Trophoblast cell (in vitro differentiated cells and primary cell): Measurements from ENCODE around the gene DIS3L2.

Source experiments
- DNase-seq, 2 donors: peaks; one replicate each; pipeline ENCODE4 v3.0.0-alpha.2; 2016
- H2AFZ ChIP-seq: 2 replicates; pipeline ENCODE4 v1.6.1; 2013; ENCODE audit warnings: low read length, moderate library complexity, mild to moderate bottlenecking; ENCODE audit not compliant: insufficient read depth, poor library complexity
- H2AK5ac ChIP-seq: 2 replicates; pipeline ENCODE4 v1.6.1; 2013; ENCODE audit warnings: mild to moderate bottlenecking, low read length
- H2BK120ac ChIP-seq: 2 replicates; pipeline ENCODE4 v1.6.1; 2013; ENCODE audit warnings: low read length, mild to moderate bottlenecking, moderate library complexity; ENCODE audit not compliant: insufficient read depth, poor library complexity
- H2BK12ac ChIP-seq: 2 replicates; pipeline ENCODE4 v1.6.1; 2013; ENCODE audit warnings: mild to moderate bottlenecking, low read length, moderate library complexity
- H2BK5ac ChIP-seq: 2 replicates; pipeline ENCODE4 v1.6.1; 2013; ENCODE audit warnings: low read length, low read depth, moderate library complexity, mild to moderate bottlenecking; ENCODE audit not compliant: poor library complexity
- H3K14ac ChIP-seq: 2 replicates; pipeline ENCODE4 v1.6.1; 2013; ENCODE audit warnings: mild to moderate bottlenecking, low read length
- H3K18ac ChIP-seq: 2 replicates; pipeline ENCODE4 v1.6.1; 2013; ENCODE audit warnings: mild to moderate bottlenecking, low read length
- H3K23ac ChIP-seq: 2 replicates; pipeline ENCODE4 v1.6.1; 2013; ENCODE audit warnings: low read length
- H3K27ac ChIP-seq: 2 replicates; pipeline ENCODE4 v1.5.1; 2013; ENCODE audit warnings: low read depth, mild to moderate bottlenecking, inconsistent platforms, low read length, moderate library complexity
- H3K27me3 ChIP-seq: 2 replicates; pipeline ENCODE4 v1.6.1; 2013; ENCODE audit warnings: inconsistent platforms, mild to moderate bottlenecking, low read length, moderate library complexity; ENCODE audit not compliant: insufficient read depth
- H3K36me3 ChIP-seq, 2 experiments: 1 replicate in 1 of 2; 2 replicates in 1 of 2; pipeline ENCODE4 v1.6.1; 2013; ENCODE audit warnings: low read length in 2 of 2, mild to moderate bottlenecking in 2 of 2, moderate library complexity in 1 of 2; ENCODE audit not compliant: insufficient read depth in 2 of 2, control insufficient read depth in 1 of 2
- H3K4ac ChIP-seq: 2 replicates; pipeline ENCODE4 v1.6.1; 2013; ENCODE audit warnings: low read depth, mild to moderate bottlenecking, low read length, moderate library complexity
- H3K4me1 ChIP-seq, 2 experiments: 1 replicate in 1 of 2; 2 replicates in 1 of 2; pipeline ENCODE4 v1.6.1; 2013; ENCODE audit warnings: low read length in 2 of 2, mild to moderate bottlenecking in 2 of 2, moderate library complexity in 1 of 2; ENCODE audit not compliant: insufficient read depth in 2 of 2, control insufficient read depth in 1 of 2
- H3K4me2 ChIP-seq: 2 replicates; pipeline ENCODE4 v1.6.1; 2013; ENCODE audit warnings: inconsistent platforms, mild to moderate bottlenecking, low read length, moderate library complexity
- H3K4me3 ChIP-seq: 2 replicates; pipeline ENCODE4 v1.5.1; 2013; ENCODE audit warnings: mild to moderate bottlenecking, low read depth, low read length, inconsistent platforms
- H3K79me1 ChIP-seq: one replicate; pipeline ENCODE4 v1.6.1; 2013; ENCODE audit warnings: low read length
- H3K79me2 ChIP-seq: 2 replicates; pipeline ENCODE4 v1.6.1; 2013; ENCODE audit warnings: low read length, mild to moderate bottlenecking; ENCODE audit not compliant: control insufficient read depth, insufficient read depth, poor library complexity
- H3K9ac ChIP-seq: 2 replicates; pipeline ENCODE4 v1.6.1; 2013; ENCODE audit warnings: mild to moderate bottlenecking, low read length
- H3K9me3 ChIP-seq: 2 replicates; pipeline ENCODE4 v1.6.1; 2013; ENCODE audit warnings: low read depth, mild to moderate bottlenecking, control low read depth, inconsistent platforms, low read length; ENCODE audit not compliant: insufficient read depth
- H4K12ac ChIP-seq: 2 replicates; pipeline ENCODE4 v1.6.1; 2013; ENCODE audit warnings: low read depth, mild to moderate bottlenecking, low read length, moderate library complexity
- H4K8ac ChIP-seq: 2 replicates; pipeline ENCODE4 v1.6.1; 2013; ENCODE audit warnings: low read depth, mild to moderate bottlenecking, low read length, moderate library complexity
- H4K91ac ChIP-seq: one replicate; pipeline ENCODE4 v1.6.1; 2013; ENCODE audit warnings: low read depth, mild to moderate bottlenecking, low read length, moderate library complexity
- WGBS: extraction: QIAGEN DNeasy Blood & Tissue Kit; methylation state at CpG from one replicate; pipeline ENCODE4 v1.1.7; 2013; ENCODE audit warnings: missing lambda C conversion rate; ENCODE audit not compliant: insufficient read length, insufficient coverage; ENCODE audit errors: extremely low coverage; 5-methylcytosine and 5-hydroxymethylcytosine counted together

DIS3L2 gene

DNA sequence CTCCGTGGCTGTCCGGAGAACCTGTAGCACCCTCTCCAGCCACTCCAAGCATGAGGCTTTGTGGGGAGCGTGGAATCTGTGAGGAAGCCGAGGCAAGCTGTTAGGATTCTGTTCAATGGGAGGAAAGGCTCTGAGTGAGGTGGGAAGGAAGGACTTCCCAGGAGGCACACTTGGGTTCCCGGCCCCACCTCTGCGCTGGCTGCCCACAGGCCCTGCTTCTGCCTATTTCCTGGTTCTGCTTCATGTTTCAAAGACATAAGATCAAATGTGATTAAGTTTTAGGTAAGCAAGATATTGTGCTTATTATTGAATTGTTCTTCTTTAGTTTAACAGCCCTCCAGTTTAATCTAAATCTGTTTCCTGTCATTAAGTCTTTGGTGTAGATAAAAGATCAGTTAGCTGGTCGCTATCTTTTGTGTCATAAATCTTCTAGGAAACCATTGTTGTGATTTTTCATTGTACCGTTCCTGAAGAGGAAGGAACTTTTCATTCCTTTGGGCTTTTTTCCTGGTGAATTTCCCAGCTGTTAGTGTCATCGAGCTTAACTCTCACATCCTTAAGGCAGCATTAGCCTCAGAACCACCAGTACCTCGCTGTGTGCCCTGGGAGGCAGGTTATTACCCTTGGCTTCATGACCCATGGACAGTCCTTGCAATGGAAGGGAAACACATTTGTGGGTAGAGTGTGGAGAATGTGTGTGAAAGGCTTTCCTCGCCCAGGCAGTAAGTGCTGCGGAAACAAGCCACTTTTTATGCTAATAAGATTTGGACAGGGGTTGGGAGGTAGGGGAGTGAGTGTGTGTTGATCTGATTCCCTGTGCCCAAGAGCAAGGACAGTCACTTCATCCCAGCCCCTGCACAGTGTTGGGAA is 355.2 kb downstream of the DIS3L2 start:
- H3K23ac ChIP-seq, result no peak overlapping the region
- H2BK120ac ChIP-seq, result no peak overlapping the region
- H4K12ac ChIP-seq, result no peak overlapping the region
- H2AFZ ChIP-seq, result no peak overlapping the region
- H3K9ac ChIP-seq, result no peak overlapping the region
- no CpG with 5 or more reads among the region's 12 CpGs for WGBS
- no peaks in the 10 kb centered on the region for H3K27me3 ChIP-seq
- peaks cover 5% of the 10 kb centered on the region for H3K9me3 ChIP-seq
- no peak overlapping the region for H2BK12ac ChIP-seq
- no peak overlapping the region for H2AK5ac ChIP-seq
- no peak overlapping the region for H2BK5ac ChIP-seq
- H3K27ac ChIP-seq, result no peak overlapping the region
- no peak overlapping the region for H3K4me2 ChIP-seq
- H3K79me2 ChIP-seq, result no peaks in the 10 kb centered on the region
- H3K4me3 ChIP-seq, result no peak overlapping the region
- DNase-seq, result no peak
- no peak overlapping the region for H4K8ac ChIP-seq
- H3K18ac ChIP-seq, result no peak overlapping the region
- no peak overlapping the region for H4K91ac ChIP-seq
- H3K36me3 ChIP-seq, result no peaks in the 10 kb centered on the region
- H3K14ac ChIP-seq, result no peak overlapping the region
- peaks cover 2% of the 10 kb centered on the region for H3K79me1 ChIP-seq
- H3K4ac ChIP-seq, result no peak overlapping the region
- no peaks in the 10 kb centered on the region for H3K4me1 ChIP-seq

DNA sequence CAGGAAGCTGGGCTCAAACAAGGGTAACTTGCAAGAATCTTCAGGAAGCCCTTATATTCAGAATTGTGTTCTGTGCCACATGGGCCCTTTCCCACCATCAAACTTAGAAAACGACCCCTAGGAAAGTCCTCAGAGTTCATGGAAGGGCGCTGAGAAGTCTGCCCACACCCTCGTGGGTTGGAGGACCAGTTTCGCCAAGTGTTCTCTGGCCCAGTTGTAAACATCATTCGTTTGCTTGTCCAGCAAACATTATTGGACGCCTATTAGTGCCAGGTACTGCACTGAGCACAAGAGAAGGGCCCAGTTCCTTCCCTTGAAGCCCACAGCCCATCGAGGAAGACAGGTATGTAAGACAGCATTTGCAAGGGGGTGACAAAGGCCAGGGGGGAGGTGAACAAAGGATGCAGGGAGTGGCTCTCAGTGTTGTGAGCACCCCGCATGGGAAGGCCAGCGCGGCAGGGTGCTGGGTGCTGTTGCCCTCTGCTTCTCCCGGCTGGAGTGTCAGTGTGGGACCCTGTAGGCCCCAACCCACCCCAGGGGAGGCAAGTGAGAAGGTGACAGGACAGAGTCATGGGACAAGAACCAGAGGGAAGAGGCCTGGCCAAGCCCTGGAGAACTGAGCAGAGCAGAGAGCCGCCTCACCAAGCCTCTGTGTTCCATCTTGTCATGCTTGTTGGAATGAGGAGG is 356.8 kb downstream of the DIS3L2 start:
- Histone ChIP-seq H3K23ac (no peak overlapping the region), H4K8ac (no peak overlapping the region), H3K9ac (no peak overlapping the region), H3K4ac (no peak overlapping the region), H3K79me2 (no peaks in the 10 kb centered on the region), H2BK5ac (no peak overlapping the region), H3K27me3 (no peaks in the 10 kb centered on the region), H3K4me3 (no peak overlapping the region), H2AFZ (no peak overlapping the region), H3K14ac (no peak overlapping the region), H2BK12ac (no peak overlapping the region), H3K79me1 (peaks cover 2% of the 10 kb centered on the region), H3K27ac (no peak overlapping the region), H3K4me1 (peaks cover 0 to 2% of the 10 kb centered on the region in 2 experiments), H3K36me3 (no peaks in the 10 kb centered on the region), H2AK5ac (no peak overlapping the region), H4K12ac (no peak overlapping the region), H2BK120ac (no peak overlapping the region), H3K18ac (no peak overlapping the region), H3K9me3 (peaks cover 5% of the 10 kb centered on the region), H4K91ac (no peak overlapping the region), H3K4me2 (no peak overlapping the region)
- no peak for DNase-seq
- no CpG with 5 or more reads among the region's 12 CpGs for WGBS

DNA sequence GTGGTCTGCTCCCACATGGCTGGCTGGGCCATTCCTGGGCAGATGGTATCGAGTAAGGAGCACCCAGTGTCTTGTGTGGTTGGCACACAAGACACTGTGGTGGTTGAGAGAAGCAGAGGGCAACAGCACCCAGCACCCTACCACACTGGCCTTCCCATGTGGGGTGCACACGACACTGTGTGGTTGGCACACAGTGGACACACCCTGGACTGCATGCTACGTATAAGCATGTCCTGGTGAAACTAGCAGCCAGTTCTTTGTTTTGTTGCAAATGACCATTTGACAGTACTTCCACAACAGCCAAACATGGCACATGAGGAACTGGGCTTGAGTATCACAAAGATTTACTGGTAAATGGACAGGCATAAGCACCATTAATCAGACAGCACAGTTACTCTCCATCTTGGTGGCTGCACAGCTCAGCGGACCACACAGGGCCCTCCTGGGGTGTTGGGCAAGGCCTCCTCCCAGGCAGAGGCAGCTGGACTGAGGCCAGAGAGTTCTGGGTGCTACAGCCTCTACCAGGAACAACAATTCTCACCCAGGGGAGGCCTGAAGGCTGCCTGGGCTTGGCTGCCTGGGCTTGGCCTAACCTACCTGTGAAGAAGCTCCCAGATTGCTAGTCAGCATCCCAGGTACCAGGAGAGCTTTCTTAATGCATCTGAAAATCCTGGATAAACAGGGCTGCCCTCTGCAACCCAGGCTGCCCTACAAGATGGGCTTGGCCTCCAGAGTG is 357.7 kb downstream of the DIS3L2 start:
- Histone ChIP-seq H3K18ac (no peak overlapping the region), H3K36me3 (no peaks in the 10 kb centered on the region), H4K12ac (no peak overlapping the region), H3K4ac (no peak overlapping the region), H2AK5ac (no peak overlapping the region), H3K23ac (no peak overlapping the region), H3K4me2 (no peak overlapping the region), H3K4me1 (peaks cover 0 to 2% of the 10 kb centered on the region in 2 experiments), H3K79me1 (peaks cover 2% of the 10 kb centered on the region), H3K9me3 (peaks cover 2% of the 10 kb centered on the region), H3K4me3 (no peak overlapping the region), H2BK12ac (no peak overlapping the region), H2AFZ (no peak overlapping the region), H4K8ac (no peak overlapping the region), H3K79me2 (no peaks in the 10 kb centered on the region), H2BK120ac (no peak overlapping the region), H3K14ac (no peak overlapping the region), H2BK5ac (no peak overlapping the region), H4K91ac (no peak overlapping the region), H3K27me3 (no peaks in the 10 kb centered on the region), H3K9ac (no peak overlapping the region), H3K27ac (no peak overlapping the region)
- no peak for DNase-seq
- no CpG with 5 or more reads among the region's 4 CpGs for WGBS

DNA sequence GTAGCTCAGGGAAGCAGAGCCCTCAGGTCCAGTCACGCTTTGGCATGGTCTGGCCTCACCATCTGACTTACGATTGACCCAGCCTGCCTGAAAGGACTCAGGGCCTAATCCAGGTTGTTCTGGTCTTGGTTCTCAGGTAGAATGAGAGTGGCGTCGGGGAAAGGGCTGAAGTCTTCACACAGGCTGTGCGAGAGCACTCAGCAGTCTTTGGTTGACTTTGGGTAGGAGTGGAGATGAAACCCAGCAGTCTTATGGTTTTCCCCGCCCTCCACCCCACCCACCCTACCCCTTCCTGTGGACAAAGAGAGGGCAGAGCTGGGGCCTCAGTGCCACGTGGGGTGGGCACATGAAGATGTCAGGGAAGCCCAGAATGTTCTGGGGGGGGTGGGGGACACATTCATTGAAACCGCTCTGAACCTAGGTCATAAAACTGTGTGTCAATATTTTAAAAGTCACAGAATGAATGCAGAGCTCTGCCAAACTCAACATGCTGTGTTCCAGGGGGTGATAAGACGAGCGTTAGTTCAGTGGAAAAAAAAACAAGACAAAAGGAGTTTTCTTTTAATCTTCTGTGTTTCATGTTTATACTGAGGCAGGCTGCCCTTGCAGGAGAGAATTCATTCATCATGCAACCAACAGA is 358.4 kb downstream of the DIS3L2 start:
- Histone ChIP-seq H3K14ac (no peak overlapping the region), H3K4ac (no peak overlapping the region), H2BK12ac (no peak overlapping the region), H3K4me2 (no peak overlapping the region), H2BK120ac (no peak overlapping the region), H2AFZ (no peak overlapping the region), H3K36me3 (no peaks in the 10 kb centered on the region), H3K4me3 (no peak overlapping the region), H3K79me2 (no peaks in the 10 kb centered on the region), H3K9ac (no peak overlapping the region), H2AK5ac (no peak overlapping the region), H3K27ac (no peak overlapping the region), H3K9me3 (peaks cover 2% of the 10 kb centered on the region), H3K79me1 (peaks cover 2% of the 10 kb centered on the region), H4K8ac (no peak overlapping the region), H4K12ac (no peak overlapping the region), H3K27me3 (no peaks in the 10 kb centered on the region), H3K4me1 (peaks cover 3 to 4% of the 10 kb centered on the region in 2 experiments), H3K18ac (no peak overlapping the region), H4K91ac (no peak overlapping the region), H2BK5ac (no peak overlapping the region), H3K23ac (no peak overlapping the region)
- no CpG with 5 or more reads among the region's 10 CpGs for WGBS
- DNase-seq, result no peak
